ENCODE measurements around the gene PPARG. TPM values are rescaled to one million over a fixed set of nuclear protein-coding genes. Genes with fewer than 3 reads are reported as not detected.

PPARG gene
- total RNA-seq, 4 donors from 2014 or later = 9.7 to 17.8 (median 11.7) TPM

- WGBS = under 1% methylated on average over 10 of the region's 10 CpGs
- no peaks in the 10 kb centered on the region for H3K9me3 ChIP-seq
Observed at GRCh38 chr3:12483872-12484197, 195.0 kb downstream of the PPARG start.

More at GRCh38 chr3:12483872-12484197, 195.0 kb downstream of the PPARG start:
- Histone ChIP-seq H3K4me3 (peak overlapping the region; percentile 69), H3K36me3 (no peaks in the 10 kb centered on the region), H3K27me3 (no peaks in the 10 kb centered on the region), H3K27ac (peak overlapping the region; percentile 85), H3K4me1 (peaks cover 25% of the 10 kb centered on the region)
- TF ChIP-seq EP300 (IDR thresholded peaks at IDR 0.05) (no peak), POLR2AphosphoS5 (IDR thresholded peaks at IDR 0.05) (no peak), POLR2A (IDR thresholded peaks at IDR 0.05) (no peak), CTCF (IDR thresholded peaks at IDR 0.05) (no peak)
- no peak for DNase-seq (ENCODE audit: low spot score in 2 of 2)

Other genes starting within 250 kb of the PPARG start
- gene TIMP4, start 130.2 kb upstream of the PPARG start, total RNA-seq = 10 to 100 TPM in 3 of 4 donors, 1 to 10 TPM in 1; 6.9 to 24.5 (median 16.5) TPM
- gene TSEN2, start 195.4 kb downstream of the PPARG start, total RNA-seq = 10 to 100 TPM; 13.6 to 26.1 (median 15.3) TPM

All from suprapubic skin (tissue), 4 donors.